Heart right ventricle (tissue), 16 donors: ENCODE data around the gene SV2C. TPM values are rescaled to one million over a fixed set of nuclear protein-coding genes. Genes with fewer than 3 reads are reported as not detected.

Experiments used
- ATAC-seq, 8 donors: fragments of 200-7000 bp; cut with Tn5 transposase; one replicate each; pipeline ENCODE4 v1.9.1; 2020; ENCODE audit warnings: mild to moderate bottlenecking in 8 of 8, moderate library complexity in 8 of 8, moderate number of reproducible peaks in 1 of 8
- DNase-seq, 2 donors: peaks; one replicate each; pipeline ENCODE4 v3.0.0-alpha.2; 2020
- H3K27ac ChIP-seq, 10 donors: fragments of 200-600 bp; sonication (generic) in 2 of 10; one replicate each; pipeline versions ENCODE4 v1.5.0 to v1.8.0; 2020 to 2022; ENCODE audit warnings: mild to moderate bottlenecking in 3 of 10
- H3K27me3 ChIP-seq, 7 donors: fragments of 200-600 bp; one replicate each; pipeline ENCODE4 v1.8.0; 2021 to 2022; ENCODE audit warnings: mild to moderate bottlenecking in 2 of 7
- H3K36me3 ChIP-seq, 9 donors: fragments of 200-600 bp; sonication (generic) in 1 of 9; one replicate each; pipeline versions ENCODE4 v1.5.0 to v1.8.0; 2020 to 2022; ENCODE audit warnings: mild to moderate bottlenecking in 2 of 9
- H3K4me1 ChIP-seq, 9 donors: fragments of 200-600 bp; sonication (generic) in 1 of 9; one replicate each; pipeline versions ENCODE4 v1.5.0 to v1.8.0; 2020 to 2022; ENCODE audit warnings: mild to moderate bottlenecking in 4 of 9
- H3K4me3 ChIP-seq, 10 donors: fragments of 200-600 bp; sonication (generic) in 2 of 10; one replicate each; pipeline versions ENCODE4 v1.5.0 to v1.8.0; 2020 to 2022; ENCODE audit warnings: mild to moderate bottlenecking in 7 of 10, moderate library complexity in 2 of 10
- H3K9me3 ChIP-seq, 11 donors: fragments of 200-600 bp in 10 of 11; sonication (generic) in 2 of 11; one replicate each; pipeline versions ENCODE4 v1.5.0 to v1.8.0; 2013 to 2022; ENCODE audit warnings: mild to moderate bottlenecking in 2 of 11, control low read depth in 1 of 11, moderate library complexity in 1 of 11
- WGBS, 2 donors: extraction: QIAGEN DNeasy Blood & Tissue Kit; methylation state at CpG; one replicate each; pipeline ENCODE4 v1.1.7; 2013; ENCODE audit warnings: inconsistent platforms in 1 of 2; 5-methylcytosine and 5-hydroxymethylcytosine counted together
- intact Hi-C, 10 donors: fragments of 100-400 bp; cut with DNase I; formaldehyde crosslinking; loops; one replicate each; pipeline versions ENCODE4 v1.11.1 to v1.14.2; 2022
- polyA plus RNA-seq, 2 donors: library from polyadenylated mRNA; stranded (reverse); fragments of 200-250 nt; gene quantifications; one replicate each; pipeline ENCODE4 v1.2.3, GENCODE V29; 2013
- total RNA-seq, 10 donors: library from RNA; stranded (reverse); fragmentation: NEBNext Ultra II Directional in 3 of 10; extraction: Animal tissue kit (Norgen Biotek cat#: 25700) in 3 of 10; gene quantifications; one replicate each; pipeline versions ENCODE4 v1.2.1 to v1.2.4, GENCODE V29; 2021 to 2023
- TF ChIP-seq, protein P1 (sequence below), 9 donors: fragments of 200-600 bp; sonication (generic) in 2 of 9; IDR thresholded peaks; one replicate each; pipeline versions ENCODE4 v1.5.0 to v1.8.0; 2021 to 2022; ENCODE audit warnings: antibody characterized with exemption in 9 of 9, mild to moderate bottlenecking in 5 of 9, moderate library complexity in 1 of 9
- donor health status: Arrhythmogenic right ventricular cardiomyopathy.
- donor health status: ischemic (EF 13 %, LVEDD 7.1; RV severe dilation, severe dysfunction).
- donor health status: healthy with polysubstance abuse.
- donor health status: DM: no; HTN: yes; CAD: no.
- donor health status: DM: no; HTN: no; CAD: no.
- donor health status: ischemic (EF 25% LVEDD 6.9; RV normal size, moderate dysfunction).
- donor health status: ischemic (EF 25% LVEDD 5.7; RV mildly dilated, moderate dysfunction).
- donor health status: healthy.
- donor health status: DM: yes; HTN: yes; CAD: no.
- donor health status: Ischemic cardiomyopathy.
- donor health status: ischemic (EF 35%, LVEDD 5.7; RV mildly dilated, moderate dysfunction).
- donor health status: nonischemic (EF 11% LVEDD 7.7; RV severe dilation, severe dysfunction).
- donor health status: DM: yes; HTN: yes; CAD: no.
- donor health status: PGD.
- donor health status: ischemic (EF 29% LVEDD 5.4; RV normal size, mild dysfunction).
- donor health status: nonischemic (EF 23%, LVEDD 6.1; RV moderate dilation, normal function).

SV2C gene
- total and polyA plus RNA-seq, 12 donors, result 0.09 to 1.2 (median 0.24) TPM; not detected in 4

DNA sequence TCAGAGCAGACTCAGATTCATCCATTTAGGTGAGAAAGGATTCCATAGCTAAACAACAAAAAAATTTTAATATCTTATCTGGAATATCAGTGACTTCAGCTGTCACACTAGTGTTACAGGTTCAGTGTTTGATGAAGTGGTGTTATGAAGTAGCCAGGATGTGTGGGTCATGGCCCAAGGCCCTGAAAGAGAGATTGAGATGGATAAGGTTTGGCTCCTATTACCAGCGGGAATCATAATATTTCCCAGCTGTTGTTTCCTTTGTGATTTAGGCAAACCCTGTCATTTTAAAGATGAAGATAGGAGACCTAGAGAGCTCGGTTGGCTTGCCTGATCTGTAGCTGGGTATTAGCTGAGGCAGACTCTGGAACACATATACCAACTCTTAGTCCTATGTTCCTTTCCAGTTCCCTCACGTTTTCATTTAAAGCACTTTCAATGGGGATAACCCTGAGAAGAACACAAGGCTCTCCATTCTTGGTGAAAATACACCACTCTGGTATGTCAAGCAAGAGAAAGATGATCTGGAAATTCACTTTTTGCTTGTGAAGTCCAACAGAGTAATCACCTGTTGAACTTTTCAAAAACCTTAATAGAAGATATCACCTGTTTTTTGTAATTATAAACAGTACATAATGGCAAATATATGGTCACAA is 54.8 kb downstream of the SV2C start:
- TF ChIP-seq, protein P1, sequence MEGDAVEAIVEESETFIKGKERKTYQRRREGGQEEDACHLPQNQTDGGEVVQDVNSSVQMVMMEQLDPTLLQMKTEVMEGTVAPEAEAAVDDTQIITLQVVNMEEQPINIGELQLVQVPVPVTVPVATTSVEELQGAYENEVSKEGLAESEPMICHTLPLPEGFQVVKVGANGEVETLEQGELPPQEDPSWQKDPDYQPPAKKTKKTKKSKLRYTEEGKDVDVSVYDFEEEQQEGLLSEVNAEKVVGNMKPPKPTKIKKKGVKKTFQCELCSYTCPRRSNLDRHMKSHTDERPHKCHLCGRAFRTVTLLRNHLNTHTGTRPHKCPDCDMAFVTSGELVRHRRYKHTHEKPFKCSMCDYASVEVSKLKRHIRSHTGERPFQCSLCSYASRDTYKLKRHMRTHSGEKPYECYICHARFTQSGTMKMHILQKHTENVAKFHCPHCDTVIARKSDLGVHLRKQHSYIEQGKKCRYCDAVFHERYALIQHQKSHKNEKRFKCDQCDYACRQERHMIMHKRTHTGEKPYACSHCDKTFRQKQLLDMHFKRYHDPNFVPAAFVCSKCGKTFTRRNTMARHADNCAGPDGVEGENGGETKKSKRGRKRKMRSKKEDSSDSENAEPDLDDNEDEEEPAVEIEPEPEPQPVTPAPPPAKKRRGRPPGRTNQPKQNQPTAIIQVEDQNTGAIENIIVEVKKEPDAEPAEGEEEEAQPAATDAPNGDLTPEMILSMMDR (IDR thresholded peaks at IDR 0.05), result no peak
- Histone ChIP-seq H3K27ac (no peak overlapping the region), H3K36me3 (no peaks in the 10 kb centered on the region), H3K9me3 (no peaks in the 10 kb centered on the region), H3K27me3 (peaks cover 0 to 6% (median 0%) of the 10 kb centered on the region in 7 donors), H3K4me1 (no peaks in the 10 kb centered on the region), H3K4me3 (no peak overlapping the region)
- no peak for ATAC-seq
- no peak for DNase-seq
- intact Hi-C loops, result no loop called here
- 60 to 69% methylated on average over 3 of the region's 3 CpGs for WGBS, 2 donors

DNA sequence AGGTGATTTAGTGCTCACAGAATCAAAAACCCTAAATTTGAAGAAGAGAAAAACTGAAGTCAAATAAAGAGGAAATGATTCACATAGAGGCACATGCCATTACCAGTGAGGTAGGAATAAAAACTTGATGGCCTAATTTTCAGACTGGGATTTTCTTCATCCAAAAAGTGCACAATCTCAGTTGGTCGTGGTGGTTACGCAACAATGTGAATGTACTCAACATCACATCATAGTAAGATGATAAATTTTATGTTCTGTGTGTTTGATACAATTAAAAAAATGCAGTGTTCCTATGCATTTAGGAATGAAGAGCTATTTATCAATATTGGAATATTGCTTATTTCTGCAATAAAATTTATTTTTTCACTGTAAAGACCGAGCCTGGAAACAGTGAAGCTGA is 60.7 kb downstream of the SV2C start:
- DNase-seq (no peak), ATAC-seq (no peak)
- no peak overlapping the region for H3K27ac ChIP-seq
- intact Hi-C loops, result no loop called here
- no peaks in the 10 kb centered on the region for H3K4me1 ChIP-seq
- TF ChIP-seq, protein P1 (IDR thresholded peaks at IDR 0.05), result no peak
- H3K36me3 ChIP-seq, result no peaks in the 10 kb centered on the region
- 61 to 71% methylated on average over 3 of the region's 3 CpGs for WGBS, 2 donors
- no peaks in the 10 kb centered on the region for H3K9me3 ChIP-seq
- H3K4me3 ChIP-seq, result no peak overlapping the region
- peaks cover 0 to 6% (median 0%) of the 10 kb centered on the region in 7 donors for H3K27me3 ChIP-seq

DNA sequence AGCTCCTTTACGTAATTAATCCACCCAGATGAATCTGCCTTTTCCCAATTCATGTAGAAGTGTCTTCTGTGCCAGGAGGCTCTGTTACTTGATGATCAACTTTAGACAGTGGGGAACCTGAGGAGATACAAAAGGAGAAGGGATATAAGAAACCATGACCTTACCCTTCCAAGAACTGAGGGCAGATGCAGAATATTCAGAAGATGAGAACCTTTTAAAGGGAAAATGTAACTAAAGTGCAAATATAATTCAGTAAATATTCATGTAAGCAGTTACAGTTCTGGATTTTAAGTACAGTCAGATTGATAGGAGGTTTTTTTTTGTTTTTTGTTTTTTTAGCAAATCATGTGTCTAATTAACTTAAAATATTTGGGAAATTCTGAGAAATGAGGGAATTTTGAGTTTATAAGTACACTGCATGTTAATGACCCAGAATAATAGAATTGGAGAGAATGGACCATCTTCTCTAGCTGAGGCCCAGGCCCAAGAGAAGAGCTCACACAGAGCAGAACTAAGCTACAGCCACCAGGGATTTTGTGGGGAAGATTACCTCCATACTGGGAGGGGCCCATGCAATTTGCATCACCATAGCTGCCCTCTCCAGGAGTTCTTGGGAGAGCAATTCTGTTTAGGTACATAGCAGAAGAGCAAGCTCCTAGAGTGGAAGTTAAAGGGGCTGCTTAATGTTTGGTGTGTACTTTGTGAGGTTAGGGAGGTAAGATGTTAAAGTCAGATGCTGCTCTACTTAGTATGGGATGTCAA is 61.5 kb downstream of the SV2C start:
- Histone ChIP-seq H3K36me3 (no peaks in the 10 kb centered on the region), H3K27ac (no peak overlapping the region), H3K4me3 (no peak overlapping the region), H3K4me1 (no peaks in the 10 kb centered on the region), H3K9me3 (no peaks in the 10 kb centered on the region), H3K27me3 (peaks cover 0 to 6% (median 0%) of the 10 kb centered on the region in 7 donors)
- intact Hi-C loops, result no loop called here
- no peak for DNase-seq
- 94 to 100% methylated on average over 1 of the region's 1 CpG for WGBS, 2 donors
- TF ChIP-seq, protein P1 (IDR thresholded peaks at IDR 0.05), result no peak
- no peak for ATAC-seq

DNA sequence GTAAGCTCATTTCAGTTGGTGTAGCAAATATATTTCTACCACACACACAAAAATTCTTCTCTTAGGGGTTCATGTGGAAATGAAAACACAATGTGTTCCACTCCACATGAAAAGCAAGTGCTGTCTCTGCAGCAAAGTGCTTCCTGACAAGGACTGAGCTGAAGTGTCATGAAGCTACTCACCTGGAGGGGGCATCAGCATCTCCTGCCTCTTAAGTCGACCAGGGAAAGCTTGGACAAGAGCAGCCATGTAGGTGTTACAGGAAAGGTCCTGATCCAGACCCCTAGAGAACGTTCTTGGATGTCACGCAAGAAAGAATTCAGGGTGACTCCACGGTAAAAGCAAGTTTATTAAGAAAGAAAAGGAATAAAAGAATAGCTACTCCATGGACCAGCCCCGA is 62.8 kb downstream of the SV2C start:
- ATAC-seq (no peak), DNase-seq (no peak)
- H3K27ac ChIP-seq, result no peak overlapping the region
- peaks cover 0 to under 1% (median 0%) of the 10 kb centered on the region in 7 donors for H3K27me3 ChIP-seq
- intact Hi-C loops, result no loop called here
- H3K9me3 ChIP-seq, result no peaks in the 10 kb centered on the region
- TF ChIP-seq, protein P1 (IDR thresholded peaks at IDR 0.05), result no peak
- no peaks in the 10 kb centered on the region for H3K4me1 ChIP-seq
- 72 to 76% methylated on average over 5 of the region's 5 CpGs for WGBS, 2 donors
- H3K36me3 ChIP-seq, result no peaks in the 10 kb centered on the region
- no peak overlapping the region for H3K4me3 ChIP-seq
